Measurements from ENCODE around the gene COPS9. TPM values are rescaled to one million over a fixed set of nuclear protein-coding genes. Genes with fewer than 3 reads are reported as not detected.

The COPS9 gene
- total RNA-seq, 1 donor from 2014 or later = 156 TPM

- H3K27me3 Mint-ChIP-seq (ENCODE audit: unreplicated experiment) = peaks cover 73% of the 10 kb centered on the region
- H3K4me3 Mint-ChIP-seq (ENCODE audit: unreplicated experiment) = no peak overlapping the region
- no peaks in the 10 kb centered on the region for H3K9me3 Mint-ChIP-seq (ENCODE audit: unreplicated experiment)
- H3K36me3 Mint-ChIP-seq (ENCODE audit: unreplicated experiment) = no peaks in the 10 kb centered on the region
- peaks cover 4% of the 10 kb centered on the region for H3K4me1 Mint-ChIP-seq (ENCODE audit: unreplicated experiment)
- TF ChIP-seq CTCF (IDR thresholded peaks at IDR 0.05) = no peak
- no peak overlapping the region for H3K27ac Mint-ChIP-seq (ENCODE audit: unreplicated experiment)
- no peak for DNase-seq (ENCODE audit: extremely low spot score, unreplicated experiment)
These were observed 38.4 kb upstream of the COPS9 start for GRCh38 chr2:240174496-240174895.

GRCh38 chr2:240172071-240172895 lies 36.2 kb upstream of the COPS9 start:
- Mint-ChIP-seq H3K27ac (ENCODE audit: unreplicated experiment) (no peak overlapping the region), H3K4me1 (ENCODE audit: unreplicated experiment) (peaks cover 4% of the 10 kb centered on the region), H3K4me3 (ENCODE audit: unreplicated experiment) (no peak overlapping the region), H3K27me3 (ENCODE audit: unreplicated experiment) (peaks cover 57% of the 10 kb centered on the region), H3K9me3 (ENCODE audit: unreplicated experiment) (no peaks in the 10 kb centered on the region), H3K36me3 (ENCODE audit: unreplicated experiment) (no peaks in the 10 kb centered on the region)
- TF ChIP-seq CTCF (IDR thresholded peaks at IDR 0.05) = no peak
- DNase-seq (ENCODE audit: extremely low spot score, unreplicated experiment) = no peak

GRCh38 chr2:240170883-240171282 lies 34.8 kb upstream of the COPS9 start:
- no peak overlapping the region for H3K27ac Mint-ChIP-seq (ENCODE audit: unreplicated experiment)
- no peak for DNase-seq (ENCODE audit: extremely low spot score, unreplicated experiment)
- no peak for TF ChIP-seq CTCF (IDR thresholded peaks at IDR 0.05)
- H3K4me1 Mint-ChIP-seq (ENCODE audit: unreplicated experiment) = peaks cover 4% of the 10 kb centered on the region
- H3K9me3 Mint-ChIP-seq (ENCODE audit: unreplicated experiment) = no peaks in the 10 kb centered on the region
- H3K27me3 Mint-ChIP-seq (ENCODE audit: unreplicated experiment) = peaks cover 45% of the 10 kb centered on the region
- no peaks in the 10 kb centered on the region for H3K36me3 Mint-ChIP-seq (ENCODE audit: unreplicated experiment)
- H3K4me3 Mint-ChIP-seq (ENCODE audit: unreplicated experiment) = no peak overlapping the region

- no peak overlapping the region for H3K4me3 Mint-ChIP-seq (ENCODE audit: unreplicated experiment)
- H3K4me1 Mint-ChIP-seq (ENCODE audit: unreplicated experiment) = peaks cover 4% of the 10 kb centered on the region
- no peak overlapping the region for H3K27ac Mint-ChIP-seq (ENCODE audit: unreplicated experiment)
- peaks cover 39% of the 10 kb centered on the region for H3K27me3 Mint-ChIP-seq (ENCODE audit: unreplicated experiment)
- no peak for TF ChIP-seq CTCF (IDR thresholded peaks at IDR 0.05)
- DNase-seq (ENCODE audit: extremely low spot score, unreplicated experiment) = no peak
- no peaks in the 10 kb centered on the region for H3K36me3 Mint-ChIP-seq (ENCODE audit: unreplicated experiment)
- no peaks in the 10 kb centered on the region for H3K9me3 Mint-ChIP-seq (ENCODE audit: unreplicated experiment)
These were observed 34.2 kb upstream of the COPS9 start for GRCh38 chr2:240170354-240170735.

GRCh38 chr2:240169486-240170353 lies 33.6 kb upstream of the COPS9 start:
- no peak overlapping the region for H3K4me3 Mint-ChIP-seq (ENCODE audit: unreplicated experiment)
- no peak for DNase-seq (ENCODE audit: extremely low spot score, unreplicated experiment)
- peaks cover 33% of the 10 kb centered on the region for H3K27me3 Mint-ChIP-seq (ENCODE audit: unreplicated experiment)

More at GRCh38 chr2:240169486-240170353, 33.6 kb upstream of the COPS9 start:
- Mint-ChIP-seq H3K27ac (ENCODE audit: unreplicated experiment) (no peak overlapping the region), H3K9me3 (ENCODE audit: unreplicated experiment) (no peaks in the 10 kb centered on the region), H3K4me1 (ENCODE audit: unreplicated experiment) (peaks cover 4% of the 10 kb centered on the region), H3K36me3 (ENCODE audit: unreplicated experiment) (no peaks in the 10 kb centered on the region)
- TF ChIP-seq CTCF (IDR thresholded peaks at IDR 0.05) = no peak

Measured in osteocyte (in vitro differentiated cells).